OCI-M2 (cell line): ENCODE measurements around the gene CTSE.
"Not testable (repeated sequence)": the region's sequence is repeated elsewhere in the genome, so short reads cannot be mapped to it uniquely, and the experiment has no call there.

Source experiments
- DNase-seq: peaks from one replicate; lab custom pipeline; 2025; ENCODE audit not compliant: unreplicated experiment; lab: John Stamatoyannopoulos, UW

CTSE gene

GRCh38 chr1:206020393-206021007 is 3.2 kb downstream of the CTSE start:
- no peak for DNase-seq

GRCh38 chr1:206015071-206015470 is 8.6 kb downstream of the CTSE start:
- DNase-seq, result no peak

GRCh38 chr1:206014601-206015000 is 9.1 kb downstream of the CTSE start:
- DNase-seq, result no peak

GRCh38 chr1:206013026-206013795 is 10.5 kb downstream of the CTSE start:
- no peak for DNase-seq

GRCh38 chr1:206012086-206012859 is 11.4 kb downstream of the CTSE start:
- peak; percentile 60 for DNase-seq

GRCh38 chr1:206011057-206011456 is 12.6 kb downstream of the CTSE start:
- no peak for DNase-seq

GRCh38 chr1:206010060-206010459 is 13.6 kb downstream of the CTSE start:
- DNase-seq, result no peak

GRCh38 chr1:206006946-206007345 is 16.7 kb downstream of the CTSE start:
- DNase-seq, result no peak

- DNase-seq, result no peak
These were observed 17.9 kb downstream of the CTSE start for GRCh38 chr1:206005778-206006180.

- no peak for DNase-seq
These were observed 18.5 kb downstream of the CTSE start for GRCh38 chr1:206005234-206005633.

GRCh38 chr1:206004826-206005225 is 18.9 kb downstream of the CTSE start:
- no peak for DNase-seq

GRCh38 chr1:206003854-206004800 is 19.6 kb downstream of the CTSE start:
- no peak for DNase-seq

GRCh38 chr1:206002871-206003801 is 20.6 kb downstream of the CTSE start, which contains the start of gene RAB7B:
Gene RAB7B (minus strand): TSS chr1:206003395. CDS start chr1:205994135, 9,260 bp downstream.
- no peak for DNase-seq

- no peak for DNase-seq
These were observed 21.5 kb downstream of the CTSE start for GRCh38 chr1:206002160-206002559.

GRCh38 chr1:206001476-206001888 is 22.2 kb downstream of the CTSE start:
- DNase-seq, result no peak

GRCh38 chr1:206000641-206001339 is 22.9 kb downstream of the CTSE start:
- DNase-seq, result no peak

GRCh38 chr1:205998457-205999241 is 25.0 kb downstream of the CTSE start:
- DNase-seq, result no peak

GRCh38 chr1:205996641-205997040 is 27.1 kb downstream of the CTSE start:
- not testable (repeated sequence) for DNase-seq
